ENCODE measurements around the gene EFCAB7. TPM values are rescaled to one million over a fixed set of nuclear protein-coding genes. Genes with fewer than 3 reads are reported as not detected.

EFCAB7 gene
- total and polyA plus RNA-seq, 2 of the 13 experiments (the other 11 are each of a cell fraction or from before 2014, with no cell fraction given): 1.7 to 5.4 TPM

DNA sequence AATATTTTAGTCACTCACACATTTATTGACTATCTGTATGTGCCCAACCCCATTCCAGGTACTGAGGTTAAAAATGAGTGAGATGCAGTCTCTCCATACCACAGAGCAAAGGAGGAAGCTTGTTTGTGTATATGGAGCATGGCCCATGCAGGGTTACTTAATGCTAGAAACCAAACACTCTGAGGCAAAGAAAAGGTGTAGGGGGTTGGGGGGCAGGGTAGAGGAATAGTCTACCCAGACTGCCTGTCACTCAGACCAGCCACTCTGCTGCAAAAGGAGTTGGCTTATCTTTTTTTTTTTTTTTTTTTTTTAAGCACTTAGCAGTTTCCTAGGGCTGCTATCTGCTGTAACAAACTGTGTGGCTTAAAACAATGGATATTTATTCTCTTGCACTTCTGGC, 89.6 kb downstream of the EFCAB7 start (continued):
- TF ChIP-seq BRF2 (CRISPR knock-in tag; IDR thresholded peaks at IDR 0.05) (no peak), ESRRA (CRISPR knock-in tag; IDR thresholded peaks at IDR 0.05; ENCODE audit: low read depth) (no peak)

DNA sequence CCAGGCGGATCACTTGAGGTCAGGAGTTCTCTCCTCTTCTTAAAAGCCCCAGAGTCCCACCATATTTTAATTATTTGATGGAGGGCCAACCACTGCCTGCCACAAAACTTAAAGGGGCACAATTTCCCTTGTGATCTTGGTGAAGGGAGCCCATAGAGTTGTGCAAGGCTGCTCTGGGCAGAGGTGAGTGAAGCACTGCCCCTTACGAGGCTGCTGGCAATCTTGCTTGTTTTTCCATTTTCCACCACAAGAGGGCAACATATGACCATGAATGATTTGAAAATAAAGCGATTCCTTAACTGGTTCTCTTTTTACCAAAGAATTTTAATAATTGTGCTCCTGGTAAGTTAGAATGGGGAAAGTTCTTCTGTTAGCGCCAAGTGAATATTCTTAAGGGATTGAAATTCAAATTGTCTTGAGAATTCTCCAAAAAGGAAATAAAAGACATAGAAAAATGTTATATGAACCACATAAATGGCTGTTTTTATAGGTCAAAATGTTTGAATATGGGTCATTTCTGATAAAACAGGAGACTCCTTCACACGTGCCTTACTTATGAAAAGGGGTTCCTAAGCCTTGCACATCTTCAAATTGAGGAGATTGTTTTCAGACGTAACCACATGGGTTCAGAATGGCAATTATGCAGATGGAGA, 92.6 kb downstream of the EFCAB7 start:
- intact Hi-C loops (cut with micrococcal nuclease; ENCODE audit: unreplicated experiment) (loop anchor here (1.0 to 10.0 kb wide), 7 partner anchors 59 to 630 kb away; no protein-coding TSS in a partner anchor), in situ Hi-C loops (cut with HindIII; ENCODE audit: extremely low pct_ligation_motif_present, low pct_unique_long_range_greater_than_20kb) (loop anchor here (5.0 to 25.0 kb wide), 3 partner anchors 296 to 626 kb away; no protein-coding TSS in a partner anchor)
- H3K9ac ChIP-seq (ENCODE audit: insufficient read depth, low read depth, low read length): no peak overlapping the region
- peaks cover 62% of the 10 kb centered on the region for H3K4me1 ChIP-seq (ENCODE audit: insufficient read depth, low read length)
- no peak overlapping the region for H3K4me3 ChIP-seq (replicated peaks in 1 of 3; ENCODE audit: insufficient read depth in 1 of 3, low read depth in 2 of 3, low read length in 3 of 3)
- POLR2A ChIA-PET: no interaction called here
- CTCF ChIA-PET (ENCODE audit: low intra/inter-chr PET ratio, low total read pairs): interaction anchor here (0.7 to 1.8 kb wide), 4 partner anchors 41 to 630 kb away, joined by 3 to 21 read pairs (median 8); no protein-coding TSS in a partner anchor
- no peak overlapping the region for H3K4me2 ChIP-seq (ENCODE audit: low read depth, low read length)
- H3K9me3 ChIP-seq (ENCODE audit: low read length): no peaks in the 10 kb centered on the region
- 0 out of 2 replicates have a peak, but pooled peaks cover 2% of the 10 kb centered on the region for H4K20me1 ChIP-seq (ENCODE audit: insufficient read depth, low read length)
- DNase-seq (ENCODE audit: low spot score): peak; percentile 67
- H3K79me2 ChIP-seq (ENCODE audit: insufficient read depth, low read length): peaks cover 47% of the 10 kb centered on the region
- WGBS (ENCODE audit: low lambda C conversion rate): 38% methylated on average over 6 of the region's 6 CpGs
- H3K27ac ChIP-seq (ENCODE audit: extremely low read length, insufficient read depth, low read length): no peak overlapping the region
- peaks cover 6 to 10% of the 10 kb centered on the region in 2 experiments; a peak in 3 of 5 replicates for H3K36me3 ChIP-seq (replicated peaks in 1 of 2; ENCODE audit: control insufficient read depth in 1 of 2, insufficient read depth in 2 of 2, low read length in 2 of 2)
- no peak overlapping the region for H2AFZ ChIP-seq (ENCODE audit: low read length)
- peak; percentile 86 for ATAC-seq
- BruUV-seq (replicated peaks): no TSS peak
- no peaks in the 10 kb centered on the region for H3K27me3 ChIP-seq (ENCODE audit: control insufficient read depth in 1 of 2, insufficient read depth in 2 of 2, low read length in 2 of 2)
- peak; percentile 87 for FAIRE-seq
- TF ChIP-seq ADNP (CRISPR knock-in tag; IDR thresholded peaks at IDR 0.05): no peak
- TF ChIP-seq ZNF292 (CRISPR knock-in tag; IDR thresholded peaks at IDR 0.05; ENCODE audit: borderline replicate concordance, low read depth): no peak
- no peak for TF ChIP-seq FOXO1 (CRISPR knock-in tag; IDR thresholded peaks at IDR 0.05)
- no peak for TF ChIP-seq KDM2A (CRISPR knock-in tag; IDR thresholded peaks at IDR 0.05; ENCODE audit: borderline replicate concordance, low read depth)
- TF ChIP-seq STAG1 (CRISPR knock-in tag; IDR thresholded peaks at IDR 0.05): peak; percentile 82
- TF ChIP-seq HDAC2 (CRISPR knock-in tag; IDR thresholded peaks at IDR 0.05): no peak
- TF ChIP-seq ZNF616 (CRISPR knock-in tag; IDR thresholded peaks at IDR 0.05; ENCODE audit: low read depth): no peak
- no peak for TF ChIP-seq ZNF12 (CRISPR knock-in tag; IDR thresholded peaks at IDR 0.05)
- no peak for TF ChIP-seq ZNF780A (CRISPR knock-in tag; IDR thresholded peaks at IDR 0.05)
- peak; percentile 51; the same call in 1 of the 2 replicates for TF ChIP-seq RAD21 (CRISPR knock-in tag; IDR thresholded peaks at IDR 0.05)
- TF ChIP-seq DMAP1 (CRISPR knock-in tag; IDR thresholded peaks at IDR 0.05): no peak
- TF ChIP-seq SMC3 (IDR thresholded peaks at IDR 0.05; ENCODE audit: low read length): peak; percentile 65; the same call in 1 of the 2 replicates
- no peak for TF ChIP-seq ZNF180 (CRISPR knock-in tag; IDR thresholded peaks at IDR 0.05; ENCODE audit: borderline replicate concordance, low read depth)
- no peak for TF ChIP-seq TCF7 (IDR thresholded peaks at IDR 0.05; ENCODE audit: low read depth)
- TF ChIP-seq, protein P1, sequence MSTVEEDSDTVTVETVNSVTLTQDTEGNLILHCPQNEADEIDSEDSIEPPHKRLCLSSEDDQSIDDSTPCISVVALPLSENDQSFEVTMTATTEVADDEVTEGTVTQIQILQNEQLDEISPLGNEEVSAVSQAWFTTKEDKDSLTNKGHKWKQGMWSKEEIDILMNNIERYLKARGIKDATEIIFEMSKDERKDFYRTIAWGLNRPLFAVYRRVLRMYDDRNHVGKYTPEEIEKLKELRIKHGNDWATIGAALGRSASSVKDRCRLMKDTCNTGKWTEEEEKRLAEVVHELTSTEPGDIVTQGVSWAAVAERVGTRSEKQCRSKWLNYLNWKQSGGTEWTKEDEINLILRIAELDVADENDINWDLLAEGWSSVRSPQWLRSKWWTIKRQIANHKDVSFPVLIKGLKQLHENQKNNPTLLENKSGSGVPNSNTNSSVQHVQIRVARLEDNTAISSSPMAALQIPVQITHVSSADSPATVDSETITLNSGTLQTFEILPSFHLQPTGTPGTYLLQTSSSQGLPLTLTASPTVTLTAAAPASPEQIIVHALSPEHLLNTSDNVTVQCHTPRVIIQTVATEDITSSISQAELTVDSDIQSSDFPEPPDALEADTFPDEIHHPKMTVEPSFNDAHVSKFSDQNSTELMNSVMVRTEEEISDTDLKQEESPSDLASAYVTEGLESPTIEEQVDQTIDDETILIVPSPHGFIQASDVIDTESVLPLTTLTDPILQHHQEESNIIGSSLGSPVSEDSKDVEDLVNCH (CRISPR knock-in tag; IDR thresholded peaks at IDR 0.05): no peak
